HG02759 (cell line): ENCODE results near the gene MCTP1.

ENCODE experiments used
- ATAC-seq: cut with Tn5 transposase; IDR thresholded peaks from one replicate; pipeline ENCODE4 v1.9.1; 2021; ENCODE audit warnings: mild to moderate bottlenecking, moderate library complexity; ENCODE audit not compliant: unreplicated experiment

MCTP1 gene

DNA sequence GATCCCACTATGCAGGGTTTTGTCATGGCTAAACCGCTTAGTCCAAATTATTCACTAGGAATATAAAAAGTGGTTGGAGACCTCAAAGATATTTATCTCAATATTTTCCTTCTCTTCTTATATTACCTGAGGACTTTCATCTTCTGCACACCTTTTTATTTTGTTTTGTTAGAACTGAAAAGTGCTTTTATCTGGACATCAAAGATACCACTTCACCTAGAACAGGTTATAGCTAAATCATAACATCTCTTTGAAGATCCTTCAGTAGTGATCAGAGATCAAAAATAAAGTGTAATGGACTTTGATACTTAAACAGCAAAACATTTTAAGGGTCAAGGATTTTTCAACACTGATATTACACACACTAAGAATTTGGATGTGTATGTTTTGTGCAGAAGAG is 160.2 kb downstream of the MCTP1 start:
- ATAC-seq, result no peak

DNA sequence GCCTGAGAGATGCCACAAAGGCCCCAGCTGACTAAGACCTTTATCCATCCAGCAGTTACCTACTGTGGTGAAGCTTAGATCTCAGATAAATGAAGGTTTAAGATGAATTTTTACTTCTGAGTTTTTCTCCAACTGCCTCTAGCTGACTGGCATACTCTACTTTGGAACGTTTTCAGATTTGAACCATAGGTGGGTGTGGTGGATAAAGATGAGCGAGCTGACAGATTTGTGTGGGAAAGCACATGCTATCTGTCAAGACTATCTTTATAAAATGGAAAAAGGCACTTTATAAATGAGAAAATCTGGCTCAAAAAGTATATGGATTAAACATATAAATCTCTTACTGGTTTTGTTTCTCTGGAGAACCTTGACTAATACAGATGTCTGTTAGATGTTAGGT is 160.8 kb downstream of the MCTP1 start:
- ATAC-seq, result no peak

DNA sequence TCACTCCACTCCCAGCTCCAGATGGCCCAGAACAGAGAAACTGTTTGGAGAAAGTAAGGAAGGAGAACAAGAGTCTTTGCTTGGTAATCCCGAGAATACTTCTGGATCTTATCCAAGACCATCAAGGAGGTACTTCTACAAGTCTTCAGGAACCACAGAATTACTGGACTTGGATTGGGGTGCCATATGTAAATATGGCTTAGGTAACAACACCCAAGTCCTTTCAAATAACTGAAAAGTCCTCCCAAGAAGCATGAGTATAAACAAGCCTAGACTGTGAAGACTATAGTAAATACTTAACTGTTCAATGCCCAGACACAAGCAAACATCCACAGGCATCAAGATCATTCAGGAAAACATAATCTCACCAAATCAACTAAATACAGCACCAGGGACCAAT is 170.0 kb downstream of the MCTP1 start:
- ATAC-seq, result no peak

DNA sequence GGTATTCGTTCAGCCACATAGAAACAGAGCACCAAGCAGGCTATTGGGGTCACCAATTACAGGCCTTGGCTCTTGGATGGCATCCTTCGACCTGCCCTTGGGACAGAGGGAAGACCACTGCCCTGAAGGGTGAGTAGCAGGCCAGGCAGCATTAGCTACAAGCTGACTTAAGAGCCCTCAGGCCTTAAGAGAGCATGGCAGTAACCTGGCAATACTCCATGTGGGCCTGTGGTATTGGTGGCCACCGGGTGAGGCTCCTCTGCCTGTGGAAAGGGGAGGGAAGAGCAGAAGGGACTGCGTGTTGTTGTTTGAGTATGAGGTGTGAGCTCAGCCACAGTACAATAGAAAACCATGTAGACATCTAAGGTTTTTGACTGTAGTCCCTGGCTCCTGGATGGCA is 170.6 kb downstream of the MCTP1 start:
- no peak for ATAC-seq

DNA sequence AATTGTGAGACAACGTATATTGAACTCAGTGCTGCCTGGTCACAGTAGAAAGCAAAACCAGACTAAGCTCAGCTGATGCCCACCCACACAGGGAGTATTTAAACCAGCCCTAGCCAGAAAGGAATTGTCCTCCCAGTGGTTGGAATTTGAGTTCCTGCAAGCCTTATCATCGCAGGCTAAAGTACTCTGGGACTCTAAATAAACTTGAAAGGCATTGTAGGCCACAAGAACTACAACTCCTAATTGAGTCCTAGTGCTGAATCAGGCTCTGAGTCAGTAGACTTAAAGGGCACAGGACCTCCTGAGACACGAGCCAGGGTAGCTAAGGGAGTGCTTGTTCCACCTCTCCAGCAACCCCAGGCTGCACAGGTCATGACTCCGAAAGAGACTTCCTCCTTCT is 171.4 kb downstream of the MCTP1 start:
- no peak for ATAC-seq

DNA sequence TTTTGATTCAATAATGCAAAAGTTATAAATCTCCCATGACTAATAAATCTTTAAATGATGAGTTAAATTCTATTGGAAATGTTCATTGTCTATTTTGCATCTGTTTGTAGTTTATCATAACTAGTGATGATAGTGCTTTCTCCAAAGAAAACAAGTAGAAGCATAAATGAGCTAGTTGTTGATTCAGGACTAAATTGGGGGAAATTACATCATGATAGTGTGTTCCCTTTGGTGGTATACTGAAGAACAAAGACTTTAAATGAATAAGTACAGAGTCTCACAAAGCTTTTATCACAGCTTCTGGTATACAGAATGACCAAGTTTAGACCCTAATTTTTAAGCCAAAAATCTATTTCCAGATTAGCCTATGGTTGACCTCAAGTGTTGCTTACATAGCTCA is 173.8 kb downstream of the MCTP1 start:
- ATAC-seq, result no peak

DNA sequence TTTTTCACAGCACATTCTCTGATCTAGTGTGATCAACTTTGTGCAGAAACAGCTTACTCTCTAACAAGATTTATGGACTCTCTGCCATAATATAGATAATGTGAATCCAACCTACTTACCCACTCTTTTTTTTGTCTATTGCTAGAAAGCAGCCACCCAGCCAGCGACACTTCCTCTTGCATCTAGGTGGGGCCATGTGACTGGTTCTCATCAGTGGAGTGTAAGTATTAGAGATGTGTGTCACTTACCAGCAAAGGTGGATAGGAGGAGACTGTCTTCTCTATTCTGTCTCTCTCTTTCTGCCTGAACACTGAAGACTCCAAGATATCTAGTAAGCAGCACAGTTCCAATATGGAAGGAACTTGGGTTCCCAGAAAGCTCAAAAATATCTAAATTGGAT is 174.8 kb downstream of the MCTP1 start:
- ATAC-seq, result no peak

DNA sequence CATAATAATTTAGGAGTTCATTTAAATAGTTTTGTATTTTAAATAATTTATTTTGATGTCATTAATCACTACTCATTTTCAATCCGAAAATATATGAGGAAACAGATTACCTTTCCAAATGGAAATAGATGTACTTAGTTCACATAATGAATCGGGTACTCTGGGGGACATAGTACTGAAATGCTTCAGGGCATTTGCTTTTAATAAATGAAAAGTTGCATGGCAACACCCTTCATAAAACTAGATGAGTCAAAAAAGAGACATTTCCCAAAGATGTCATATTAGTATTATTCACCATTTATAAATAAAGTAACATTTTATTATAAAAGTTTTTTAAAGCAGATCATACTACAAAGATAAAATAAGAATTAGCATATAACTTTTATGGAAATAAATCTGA is 177.8 kb downstream of the MCTP1 start:
- ATAC-seq, result no peak

DNA sequence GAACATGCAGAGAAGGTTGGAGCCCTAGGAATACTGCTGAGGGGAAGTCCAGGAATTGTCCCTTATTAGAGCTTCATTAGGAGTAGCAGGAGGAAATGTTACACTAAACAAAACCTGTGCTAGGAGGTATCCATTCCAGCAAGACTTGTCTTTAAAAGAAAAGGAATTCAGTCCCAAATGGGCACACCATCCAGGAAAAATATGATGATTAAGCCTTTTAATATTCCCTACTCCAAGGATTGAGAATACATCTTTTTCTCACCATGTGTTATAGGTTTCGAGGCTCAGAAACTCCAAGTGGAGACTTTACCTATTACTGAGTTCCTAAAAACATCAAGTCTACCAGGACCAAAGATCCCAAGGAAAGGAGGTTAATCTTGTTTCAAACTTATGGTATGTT is 179.3 kb downstream of the MCTP1 start:
- ATAC-seq, result no peak

DNA sequence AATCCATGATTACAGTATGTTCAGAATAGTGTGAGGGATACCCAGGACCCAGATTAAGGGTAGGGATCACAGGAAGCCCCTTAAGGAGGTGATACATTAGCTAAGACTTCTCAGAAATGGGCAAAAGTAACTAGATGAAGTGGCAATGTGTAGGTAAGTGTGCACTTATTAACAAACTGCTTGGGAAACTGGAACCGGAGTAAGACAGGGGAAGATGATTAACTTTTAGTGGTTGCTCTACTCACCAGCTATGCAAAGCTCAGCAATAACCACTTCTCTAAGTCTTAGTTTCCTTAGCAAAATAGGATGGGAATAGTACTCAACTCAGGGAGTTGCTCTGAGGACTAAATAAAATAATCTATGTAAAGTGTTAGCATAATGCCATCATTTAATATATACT is 182.2 kb downstream of the MCTP1 start:
- ATAC-seq, result peak; percentile 95

DNA sequence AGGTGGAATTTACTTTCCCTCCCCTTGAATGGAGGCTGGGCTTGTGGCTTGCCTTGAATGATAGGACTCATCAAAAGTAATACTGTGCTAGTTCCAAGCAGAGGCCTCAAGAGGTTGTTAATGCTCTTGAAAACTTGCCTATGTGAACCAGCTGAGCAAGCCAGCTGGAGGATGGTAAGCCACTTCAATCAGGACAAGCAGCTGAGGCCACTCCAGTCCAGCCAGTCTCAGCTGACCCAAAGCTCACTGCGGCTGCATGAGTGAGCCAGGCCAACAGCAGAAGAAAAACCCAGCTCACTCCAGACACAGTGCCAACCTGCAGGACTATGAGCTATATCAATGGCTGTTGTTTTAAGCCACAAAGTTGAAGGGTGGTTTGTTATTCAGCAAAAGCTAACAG is 182.8 kb downstream of the MCTP1 start:
- ATAC-seq, result peak; percentile 40

DNA sequence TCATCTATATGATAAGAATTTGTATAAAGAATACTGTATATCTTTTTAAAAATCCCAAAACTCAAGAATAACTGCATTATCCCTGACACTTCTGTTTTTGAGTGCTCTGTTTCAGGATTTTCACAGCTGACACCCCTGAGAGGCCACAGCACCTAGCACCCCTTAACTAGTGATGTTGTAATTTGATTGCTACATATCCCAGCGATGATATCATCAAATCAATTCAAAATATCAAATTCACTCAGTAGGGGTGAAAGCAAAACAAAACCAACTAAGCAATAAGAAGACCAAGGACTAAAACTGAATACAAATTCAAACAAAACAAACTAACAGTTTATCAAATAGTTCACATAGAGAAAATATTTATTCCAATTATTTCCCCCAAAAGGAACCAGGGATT is 184.3 kb downstream of the MCTP1 start:
- ATAC-seq, result no peak

DNA sequence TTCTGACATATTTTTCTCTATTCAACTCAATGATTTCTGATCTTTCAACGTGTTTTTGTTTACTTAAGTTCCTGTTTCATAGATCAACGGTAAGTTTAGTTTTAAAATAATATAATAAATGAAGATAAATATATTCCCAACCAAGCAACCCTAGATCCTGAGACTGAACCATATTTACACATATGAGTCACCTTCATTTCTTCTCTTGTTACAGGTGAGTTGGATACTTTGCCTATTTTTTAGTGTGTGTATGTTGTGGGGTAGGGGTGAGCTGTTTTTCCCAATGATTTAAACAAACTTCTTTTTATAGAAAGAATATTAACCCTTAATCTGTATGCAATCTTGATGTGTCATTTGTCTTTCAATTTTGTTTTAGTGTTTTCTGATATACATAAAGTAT is 186.9 kb downstream of the MCTP1 start:
- no peak for ATAC-seq

DNA sequence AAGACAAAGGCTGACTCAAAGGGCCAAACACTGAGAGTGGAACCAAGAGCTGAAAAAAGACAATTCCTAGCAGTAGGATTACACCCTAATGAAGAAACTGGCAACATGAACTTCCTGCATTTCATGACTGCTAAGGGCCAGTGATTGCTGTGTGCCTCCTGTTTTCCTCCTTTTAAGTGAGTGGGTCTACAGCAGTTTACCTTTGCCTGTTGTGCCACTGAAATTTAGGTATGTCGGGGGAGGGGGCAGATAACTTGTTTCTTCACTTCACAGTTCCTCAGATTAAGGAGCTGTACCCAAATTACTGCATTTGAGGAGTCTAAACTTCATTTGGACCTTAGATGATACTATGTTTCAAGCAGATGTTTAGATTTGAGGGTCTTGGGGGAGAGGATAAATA is 191.7 kb downstream of the MCTP1 start:
- ATAC-seq, result no peak

DNA sequence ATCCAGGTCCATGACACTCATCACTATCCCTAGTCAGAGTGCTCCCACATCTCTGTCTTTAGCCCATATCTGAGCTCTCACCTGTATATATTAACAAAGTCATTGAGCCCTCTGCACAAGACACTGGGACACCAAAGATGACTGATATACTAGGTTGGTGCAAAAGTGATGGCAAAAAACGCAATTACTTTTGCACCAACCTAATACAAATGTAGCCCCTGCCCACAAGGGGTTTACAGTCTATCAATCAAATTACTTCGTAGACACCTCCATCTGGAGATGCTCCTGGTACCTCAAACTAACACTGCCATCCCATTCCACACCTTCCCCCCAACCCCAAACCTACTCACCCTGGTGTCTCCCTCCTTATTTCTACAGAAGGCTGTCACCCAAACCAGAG is 194.1 kb downstream of the MCTP1 start:
- no peak for ATAC-seq

DNA sequence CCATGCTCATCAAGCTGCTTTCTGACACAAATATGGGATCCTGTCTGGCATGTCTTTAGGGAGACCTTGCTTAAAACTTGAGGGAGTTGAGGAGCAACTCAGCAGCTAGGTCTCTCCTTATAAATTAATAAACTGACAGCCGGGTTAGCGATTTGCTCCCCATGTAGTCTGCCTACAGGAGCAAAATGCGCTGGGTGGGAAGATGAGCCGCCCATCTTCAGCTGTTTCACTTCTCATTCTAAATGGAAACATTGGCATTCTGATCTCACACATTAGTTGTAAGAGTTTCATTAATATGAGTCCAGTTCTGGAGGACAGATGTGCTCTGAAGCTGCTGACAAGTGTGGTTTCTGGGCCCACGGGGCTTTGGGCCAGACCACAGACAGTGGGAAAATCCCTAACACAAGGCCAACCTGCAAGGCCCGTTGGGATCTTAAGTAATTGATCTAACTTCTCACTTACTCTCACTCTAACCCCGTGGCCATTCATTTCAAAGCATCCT is 197.0 kb downstream of the MCTP1 start:
- peak; percentile 87 for ATAC-seq

DNA sequence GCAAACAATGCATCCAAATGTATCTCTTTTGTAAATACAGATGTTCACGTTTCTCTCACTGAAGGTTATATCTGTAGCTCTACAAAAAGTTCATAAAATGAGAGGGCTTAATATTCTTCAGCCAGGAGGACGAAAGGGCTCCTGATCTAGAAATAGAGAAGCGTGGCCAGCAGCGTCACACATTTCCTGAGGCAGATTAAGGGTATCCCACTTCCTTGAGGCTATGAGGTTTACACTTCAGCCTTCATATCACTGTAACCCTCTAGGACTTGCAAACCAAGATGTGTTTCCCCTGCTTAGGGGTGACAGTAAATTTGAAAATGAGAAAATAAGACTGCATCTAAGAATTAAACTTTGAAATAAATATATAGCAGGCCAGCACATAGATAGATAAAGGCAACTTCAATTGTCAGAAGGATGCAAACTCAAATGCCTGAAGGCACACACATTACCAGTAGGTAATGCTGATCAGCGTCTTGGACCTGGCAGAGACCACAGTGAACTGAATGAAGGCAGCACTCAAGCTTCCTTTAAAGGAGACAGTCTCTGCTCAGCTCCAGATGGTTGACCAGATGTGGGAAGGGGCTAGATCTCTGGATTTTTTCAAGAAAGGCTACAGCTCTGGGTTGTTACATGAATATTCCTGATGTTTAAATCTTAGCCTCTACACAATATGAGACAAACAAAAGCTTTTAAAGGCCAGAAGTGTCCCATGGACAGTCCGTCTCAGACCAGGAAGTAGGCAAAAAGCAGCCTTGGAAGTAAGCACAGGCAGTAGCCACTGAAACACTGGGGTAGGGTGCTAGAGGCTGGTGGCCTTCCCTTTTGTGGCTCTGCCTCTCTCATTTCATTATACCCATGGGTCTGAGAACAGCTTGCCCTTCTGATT is 197.7 kb downstream of the MCTP1 start:
- peak; percentile 43 for ATAC-seq

DNA sequence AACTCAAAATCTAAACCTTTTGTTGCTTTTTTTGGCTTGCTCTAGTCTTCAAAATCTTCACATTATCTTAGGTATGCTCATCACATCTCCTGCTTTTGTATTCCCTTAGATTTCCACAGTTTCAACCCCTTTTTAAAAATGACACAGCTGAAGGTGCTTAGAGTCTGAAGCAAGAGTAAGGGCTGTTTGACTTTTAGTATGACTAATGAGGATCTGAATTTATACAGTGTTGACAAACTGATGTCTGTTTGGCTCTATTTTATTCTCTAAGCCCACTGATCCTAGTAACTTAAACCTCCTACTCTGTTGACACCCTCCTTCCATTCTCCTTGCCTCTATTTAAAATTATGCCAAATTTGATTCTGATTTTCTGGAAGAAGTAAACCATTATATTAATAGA is 200.1 kb downstream of the MCTP1 start:
- no peak for ATAC-seq

DNA sequence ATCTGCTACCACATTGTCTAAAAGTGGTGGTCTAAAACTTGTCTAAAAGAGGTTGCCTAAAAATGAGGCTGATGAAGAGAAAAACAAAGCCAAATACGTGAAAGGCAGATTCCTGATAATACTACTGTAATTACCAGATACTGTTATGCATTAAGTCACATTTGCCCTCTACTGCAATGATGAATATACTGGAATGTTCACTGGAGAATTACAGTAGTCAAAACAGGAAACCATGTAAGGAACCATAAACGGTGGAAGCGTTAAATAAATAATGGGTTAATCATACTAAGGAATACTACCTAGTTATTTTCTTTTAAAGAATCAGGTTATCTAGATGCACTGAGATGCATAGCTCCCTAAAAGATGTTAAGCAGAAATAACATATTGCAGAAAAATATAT is 201.3 kb downstream of the MCTP1 start:
- ATAC-seq, result no peak

DNA sequence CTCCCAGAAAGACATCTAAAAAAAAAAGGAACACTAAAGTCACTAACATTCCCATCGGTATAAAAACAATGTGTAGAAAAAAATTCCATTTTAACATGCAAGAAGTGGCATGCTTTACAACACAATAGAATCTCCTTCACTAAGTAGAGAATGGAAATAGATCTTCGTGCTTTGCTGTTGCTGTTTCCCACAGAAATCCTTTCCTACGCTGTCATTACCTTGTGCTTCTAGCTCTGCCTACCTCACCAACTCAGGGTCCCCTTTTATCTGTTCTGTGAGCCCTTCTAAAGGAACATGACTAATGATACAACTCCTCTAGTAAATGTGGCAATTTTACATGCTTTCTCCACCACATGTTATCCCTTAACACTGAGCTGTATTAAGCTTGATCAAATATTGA is 202.9 kb downstream of the MCTP1 start:
- peak; percentile 23 for ATAC-seq

DNA sequence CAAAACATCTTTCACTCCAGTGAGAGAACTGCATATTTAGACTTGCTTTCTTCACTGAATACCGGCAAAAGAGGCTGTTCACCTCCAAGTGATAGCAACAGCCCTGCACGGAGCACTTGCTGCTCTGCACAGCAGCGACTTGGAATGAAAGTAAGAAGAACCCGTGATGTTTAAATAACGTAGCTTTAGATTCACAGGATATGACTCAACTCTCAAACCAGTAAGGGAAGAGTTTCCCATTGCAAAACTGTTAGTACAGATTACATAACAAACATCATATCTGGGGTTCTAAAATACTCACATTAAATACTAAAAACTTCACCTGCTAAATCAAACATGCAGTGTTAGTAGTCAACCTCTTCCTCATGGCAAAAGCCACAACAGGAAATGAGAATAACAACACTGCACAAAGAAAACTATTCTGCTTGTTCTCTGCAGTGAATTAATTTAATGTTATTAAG is 203.4 kb downstream of the MCTP1 start:
- peak; percentile 94 for ATAC-seq

DNA sequence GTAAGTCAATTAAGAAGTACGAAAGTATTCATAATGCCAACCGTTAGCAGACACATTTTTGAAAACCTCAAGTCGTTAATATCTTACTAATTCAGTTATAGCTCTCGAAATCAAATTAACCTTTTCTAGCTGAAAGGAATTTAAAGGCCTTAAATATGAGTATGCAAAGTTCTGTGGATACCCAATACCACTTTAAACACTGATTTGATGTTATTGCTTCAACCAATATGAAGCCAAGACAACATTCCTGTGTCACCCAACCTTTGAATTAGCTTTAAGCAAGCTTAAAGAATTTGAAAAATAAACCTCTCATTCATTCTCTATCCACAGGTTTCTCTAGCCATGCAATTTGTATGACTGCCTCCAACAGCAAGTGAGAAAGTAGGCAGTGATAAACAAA is 204.5 kb downstream of the MCTP1 start:
- no peak for ATAC-seq

DNA sequence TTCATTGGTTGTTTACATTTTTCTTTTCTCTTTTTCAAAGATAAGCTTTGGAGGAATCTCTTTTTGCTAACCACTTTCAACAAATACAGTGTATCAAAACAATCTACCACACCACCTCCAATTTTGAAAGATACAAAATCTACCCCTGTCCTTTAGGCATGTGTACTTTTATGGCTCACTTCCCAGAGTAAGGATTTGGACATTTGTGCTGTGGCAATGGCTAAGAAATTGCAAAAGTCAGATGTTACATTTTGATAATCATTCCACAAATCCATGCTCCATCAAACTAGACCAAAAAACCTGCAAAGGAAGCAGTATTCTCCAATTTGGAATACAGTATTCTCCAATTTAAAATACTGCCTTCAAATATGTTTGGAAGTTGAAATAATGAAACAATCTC is 204.9 kb downstream of the MCTP1 start:
- no peak for ATAC-seq
